K562 (cell line): ENCODE data around the gene TINCR.

ENCODE experiments used
- ZNF431 ChIP-seq: sonication (generic); formaldehyde crosslinking; IDR thresholded peaks from 2 replicates; pipeline ENCODE4 v1.8.0; 2022; ENCODE audit warnings: mild to moderate bottlenecking, missing genetic modification reagents
- TF ChIP-seq, protein P1 (sequence below): sonication (generic); formaldehyde crosslinking; IDR thresholded peaks from 2 replicates; pipeline ENCODE4 v1.9.0; 2022; ENCODE audit warnings: mild to moderate bottlenecking, missing genetic modification reagents

DNA sequence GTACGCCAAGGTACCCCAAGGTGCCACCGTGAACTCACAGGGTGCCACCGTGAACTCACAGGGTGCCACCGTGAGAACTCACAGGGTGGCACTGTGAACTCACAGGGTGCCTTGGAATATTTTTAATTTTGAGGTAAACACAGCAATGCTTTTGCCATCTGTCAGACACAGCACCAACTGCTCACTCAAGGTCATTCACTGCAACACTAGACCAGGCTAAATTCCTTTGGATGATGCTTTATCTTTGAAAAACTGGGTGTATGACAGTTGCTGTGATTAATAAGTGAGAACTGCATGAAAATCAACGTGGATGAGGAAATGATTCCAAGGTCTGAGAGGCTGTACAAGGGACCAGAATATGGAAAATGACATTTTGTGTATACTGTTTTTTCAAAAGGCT, 35.9 kb upstream of the TINCR start:
- TF ChIP-seq, protein P1, sequence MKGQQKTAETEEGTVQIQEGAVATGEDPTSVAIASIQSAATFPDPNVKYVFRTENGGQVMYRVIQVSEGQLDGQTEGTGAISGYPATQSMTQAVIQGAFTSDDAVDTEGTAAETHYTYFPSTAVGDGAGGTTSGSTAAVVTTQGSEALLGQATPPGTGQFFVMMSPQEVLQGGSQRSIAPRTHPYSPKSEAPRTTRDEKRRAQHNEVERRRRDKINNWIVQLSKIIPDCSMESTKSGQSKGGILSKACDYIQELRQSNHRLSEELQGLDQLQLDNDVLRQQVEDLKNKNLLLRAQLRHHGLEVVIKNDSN (CRISPR knock-in tag), result no peak
- no peak for TF ChIP-seq ZNF431 (CRISPR knock-in tag)
